Measurements from ENCODE around the gene PLXNA2. TPM values are rescaled to one million over a fixed set of nuclear protein-coding genes. Genes with fewer than 3 reads are reported as not detected.

The PLXNA2 gene

Small RNAs within 50 kb of the gene (small RNA-seq; reads per million reads assigned to genes)
- gene AL606753.1 (ENCODE audit: insufficient read depth) = not detected

Measured in neuronal stem cell (in vitro differentiated cells).